Adipocyte (in vitro differentiated cells): ENCODE measurements around the gene PRCP.
"Not testable (repeated sequence)": the region's sequence is repeated elsewhere in the genome, so short reads cannot be mapped to it uniquely, and the experiment has no call there.

Experiments
- DNase-seq: peaks from one replicate; pipeline ENCODE4 v3.0.0-alpha.2; 2015; ENCODE audit warnings: low read depth
- H3K27me3 ChIP-seq: replicated peaks from 2 replicates; pipeline ENCODE4 v1.7.0; 2013; ENCODE audit warnings: mild to moderate bottlenecking, low read length, moderate library complexity; ENCODE audit not compliant: control insufficient read depth, insufficient read depth
- H3K36me3 ChIP-seq: 2 replicates; pipeline ENCODE4 v1.7.0; 2013; ENCODE audit warnings: low read length, mild to moderate bottlenecking, moderate library complexity; ENCODE audit not compliant: control insufficient read depth, insufficient read depth, severe bottlenecking
- H3K4me1 ChIP-seq: 2 replicates; pipeline ENCODE4 v1.7.0; 2013; ENCODE audit warnings: mild to moderate bottlenecking, low read length, moderate library complexity; ENCODE audit not compliant: control insufficient read depth, insufficient read depth
- H3K4me3 ChIP-seq: 2 replicates; pipeline ENCODE4 v1.7.0; 2013; ENCODE audit warnings: mild to moderate bottlenecking, low read length, moderate library complexity
- H3K9ac ChIP-seq: 2 replicates; pipeline ENCODE4 v1.7.0; 2013; ENCODE audit warnings: mild to moderate bottlenecking, low read length, moderate library complexity
- H3K9me3 ChIP-seq: 2 replicates; pipeline ENCODE4 v1.7.0; 2013; ENCODE audit warnings: mild to moderate bottlenecking, low read length, moderate library complexity; ENCODE audit not compliant: control insufficient read depth

PRCP gene

GRCh38 chr11:82867495-82868082, 32.6 kb downstream of the PRCP start:
- Histone ChIP-seq H3K36me3 (no peaks in the 10 kb centered on the region), H3K9me3 (no peaks in the 10 kb centered on the region), H3K4me1 (peaks cover 35% of the 10 kb centered on the region), H3K4me3 (peak overlapping the region; percentile 77), H3K9ac (peak overlapping the region; percentile 81), H3K27me3 (no peaks in the 10 kb centered on the region)
- DNase-seq, result peak; percentile 97

- no peak overlapping the region for H3K9ac ChIP-seq
- H3K27me3 ChIP-seq, result no peaks in the 10 kb centered on the region
- H3K4me1 ChIP-seq, result peaks cover 35% of the 10 kb centered on the region
- H3K4me3 ChIP-seq, result no peak overlapping the region
- no peaks in the 10 kb centered on the region for H3K36me3 ChIP-seq
- H3K9me3 ChIP-seq, result no peaks in the 10 kb centered on the region
- DNase-seq, result peak; percentile 19
Observed at GRCh38 chr11:82865841-82866240, 34.4 kb downstream of the PRCP start.

- peak overlapping the region; percentile 54 for H3K9ac ChIP-seq
- H3K9me3 ChIP-seq, result no peaks in the 10 kb centered on the region
- peak; percentile 57 for DNase-seq
- no peaks in the 10 kb centered on the region for H3K27me3 ChIP-seq
- no peak overlapping the region for H3K4me3 ChIP-seq
- no peaks in the 10 kb centered on the region for H3K36me3 ChIP-seq
- peaks cover 30% of the 10 kb centered on the region for H3K4me1 ChIP-seq
Observed at GRCh38 chr11:82864268-82864667, 36.0 kb downstream of the PRCP start.

- Histone ChIP-seq H3K4me3 (no peak overlapping the region), H3K27me3 (no peaks in the 10 kb centered on the region), H3K9me3 (no peaks in the 10 kb centered on the region), H3K9ac (no peak overlapping the region), H3K36me3 (no peaks in the 10 kb centered on the region), H3K4me1 (peaks cover 37% of the 10 kb centered on the region)
- no peak for DNase-seq
Observed at GRCh38 chr11:82863209-82863608, 37.0 kb downstream of the PRCP start.

- Histone ChIP-seq H3K9me3 (no peaks in the 10 kb centered on the region), H3K9ac (no peak overlapping the region), H3K4me1 (peaks cover 42% of the 10 kb centered on the region), H3K36me3 (no peaks in the 10 kb centered on the region), H3K27me3 (no peaks in the 10 kb centered on the region), H3K4me3 (no peak overlapping the region)
- DNase-seq, result no peak
Observed at GRCh38 chr11:82862379-82862778, 37.9 kb downstream of the PRCP start.

GRCh38 chr11:82859750-82860149, 40.5 kb downstream of the PRCP start:
- peaks cover 39% of the 10 kb centered on the region for H3K4me1 ChIP-seq
- peak; percentile 55 for DNase-seq
- H3K27me3 ChIP-seq, result no peaks in the 10 kb centered on the region
- H3K4me3 ChIP-seq, result peak overlapping the region; percentile 28
- no peaks in the 10 kb centered on the region for H3K36me3 ChIP-seq
- no peaks in the 10 kb centered on the region for H3K9me3 ChIP-seq
- peak overlapping the region; percentile 81 for H3K9ac ChIP-seq

- no peaks in the 10 kb centered on the region for H3K36me3 ChIP-seq
- peak overlapping the region; percentile 81 for H3K9ac ChIP-seq
- peaks cover 38% of the 10 kb centered on the region for H3K4me1 ChIP-seq
- no peaks in the 10 kb centered on the region for H3K9me3 ChIP-seq
- no peaks in the 10 kb centered on the region for H3K27me3 ChIP-seq
- DNase-seq, result peak; percentile 72
- peak overlapping the region; percentile 62 for H3K4me3 ChIP-seq
Observed at GRCh38 chr11:82858556-82859091, 41.6 kb downstream of the PRCP start.

GRCh38 chr11:82858133-82858532, 42.1 kb downstream of the PRCP start:
- peak overlapping the region; percentile 62 for H3K4me3 ChIP-seq
- peak overlapping the region; percentile 81 for H3K9ac ChIP-seq
- H3K36me3 ChIP-seq, result no peaks in the 10 kb centered on the region
- DNase-seq, result no peak
- no peaks in the 10 kb centered on the region for H3K27me3 ChIP-seq
- H3K4me1 ChIP-seq, result peaks cover 37% of the 10 kb centered on the region
- no peaks in the 10 kb centered on the region for H3K9me3 ChIP-seq

GRCh38 chr11:82857145-82857544, 43.1 kb downstream of the PRCP start:
- Histone ChIP-seq H3K27me3 (no peaks in the 10 kb centered on the region), H3K4me3 (no peak overlapping the region), H3K9ac (no peak overlapping the region), H3K4me1 (peaks cover 37% of the 10 kb centered on the region), H3K9me3 (no peaks in the 10 kb centered on the region), H3K36me3 (no peaks in the 10 kb centered on the region)
- no peak for DNase-seq

GRCh38 chr11:82855616-82856015, 44.6 kb downstream of the PRCP start:
- H3K36me3 ChIP-seq, result no peaks in the 10 kb centered on the region
- H3K9me3 ChIP-seq, result no peaks in the 10 kb centered on the region
- H3K9ac ChIP-seq, result no peak overlapping the region
- H3K4me1 ChIP-seq, result peaks cover 37% of the 10 kb centered on the region
- no peak overlapping the region for H3K4me3 ChIP-seq
- no peaks in the 10 kb centered on the region for H3K27me3 ChIP-seq
- no peak for DNase-seq

- H3K36me3 ChIP-seq, H3K9me3 ChIP-seq, H3K9ac ChIP-seq, H3K27me3 ChIP-seq: not testable (repeated sequence)
- Histone ChIP-seq H3K4me3 (peak overlapping the region; percentile 38), H3K4me1 (peaks cover 35% of the 10 kb centered on the region)
- peak; percentile 29 for DNase-seq
Observed at GRCh38 chr11:82854916-82855315, 45.3 kb downstream of the PRCP start.

- H3K27me3 ChIP-seq, result no peaks in the 10 kb centered on the region
- H3K36me3 ChIP-seq, result peaks cover 5% of the 10 kb centered on the region
- peak overlapping the region; percentile 38 for H3K4me3 ChIP-seq
- no peak for DNase-seq
- no peaks in the 10 kb centered on the region for H3K9me3 ChIP-seq
- H3K4me1 ChIP-seq, result peaks cover 28% of the 10 kb centered on the region
- H3K9ac ChIP-seq, result peak overlapping the region; percentile 20
Observed at GRCh38 chr11:82854242-82854641, 46.0 kb downstream of the PRCP start.
